ENCODE measurements around the gene STAT2. TPM values are rescaled to one million over a fixed set of nuclear protein-coding genes. Genes with fewer than 3 reads are reported as not detected.

The STAT2 gene
- total RNA-seq, 1 experiment from 2014 or later, result 50.4 TPM

GRCh38 chr12:56304276-56304675 lies 55.6 kb downstream of the STAT2 start:
- DNase-seq (ENCODE audit: low read depth, low spot score) (no peak), ATAC-seq (no peak)
- TF ChIP-seq POLR2AphosphoS5 (IDR thresholded peaks at IDR 0.05; ENCODE audit: low read depth, low read length), result no peak
- no peak for TF ChIP-seq CTCF (IDR thresholded peaks at IDR 0.05)
- TF ChIP-seq REST (IDR thresholded peaks at IDR 0.05; ENCODE audit: insufficient read depth in 1 of 2, low read depth in 2 of 2, low read length in 1 of 2), result no peak
- no peak for TF ChIP-seq SIN3A (IDR thresholded peaks at IDR 0.05; ENCODE audit: borderline replicate concordance, insufficient read depth, low read depth, low read length)
- TF ChIP-seq TCF7L2 (IDR thresholded peaks at IDR 0.05; ENCODE audit: low read depth, low read length), result no peak
- no TSS peak for BruUV-seq (replicated peaks)
- Histone ChIP-seq H3K36me3 (ENCODE audit: control insufficient read depth, insufficient read depth, low read length) (peaks cover 4% of the 10 kb centered on the region; the same call in 1 of the 2 replicates), H3K4me3 (ENCODE audit: low read depth in 2 of 2, low read length in 2 of 2) (no peak overlapping the region), H3K9me3 (ENCODE audit: control insufficient read depth, insufficient read depth, low read depth, low read length) (no peaks in the 10 kb centered on the region), H3K27me3 (ENCODE audit: control insufficient read depth, insufficient read depth, low read length) (no peaks in the 10 kb centered on the region), H3K27ac (ENCODE audit: low read length) (no peak overlapping the region), H3K4me1 (ENCODE audit: control insufficient read depth, insufficient read depth, low read length) (peaks cover 7% of the 10 kb centered on the region)
- ChIA-PET POLR2A (no interaction called here), CTCF (no interaction called here)
- intact Hi-C loops (cut with micrococcal nuclease; ENCODE audit: unreplicated experiment) (no loop called here), in situ Hi-C loops (cut with HindIII; ENCODE audit: low pct_unique_long_range_greater_than_20kb, low sequenced_read_pairs) (no loop called here)

- CTCF ChIA-PET, result interaction anchor here (0.6 to 0.7 kb wide), 2 partner anchors 45 to 144 kb away, joined by 3 to 4 read pairs; no protein-coding TSS in a partner anchor
- ATAC-seq, result peak; percentile 47
Observed at GRCh38 chr12:56300644-56301464, 59.1 kb downstream of the STAT2 start.

More at GRCh38 chr12:56300644-56301464, 59.1 kb downstream of the STAT2 start:
- no peaks in the 10 kb centered on the region for H3K27me3 ChIP-seq (ENCODE audit: control insufficient read depth, insufficient read depth, low read length)
- no peaks in the 10 kb centered on the region for H3K9me3 ChIP-seq (ENCODE audit: control insufficient read depth, insufficient read depth, low read depth, low read length)
- POLR2A ChIA-PET, result interaction anchor here (0.5 to 0.6 kb wide), 3 partner anchors 8 to 33 kb away, joined by 3 to 7 read pairs (median 5); partner anchors contain the start of gene PAN2
- BruUV-seq (replicated peaks), result TSS peak; percentile 93
- DNase-seq (ENCODE audit: low read depth, low spot score), result no peak
- peak overlapping the region; percentile 98 for H3K27ac ChIP-seq (ENCODE audit: low read length)
- H3K4me1 ChIP-seq (ENCODE audit: control insufficient read depth, insufficient read depth, low read length), result peaks cover 7% of the 10 kb centered on the region
- TF ChIP-seq POLR2AphosphoS5 (IDR thresholded peaks at IDR 0.05; ENCODE audit: low read depth, low read length), result peak; percentile 59
- TF ChIP-seq REST (IDR thresholded peaks at IDR 0.05; ENCODE audit: insufficient read depth in 1 of 2, low read depth in 2 of 2, low read length in 1 of 2), result no peak
- intact Hi-C loops (cut with micrococcal nuclease; ENCODE audit: unreplicated experiment) (no loop called here), in situ Hi-C loops (cut with HindIII; ENCODE audit: low pct_unique_long_range_greater_than_20kb, low sequenced_read_pairs) (no loop called here)
- H3K4me3 ChIP-seq (ENCODE audit: low read depth in 2 of 2, low read length in 2 of 2), result peak overlapping the region; percentile 64 to 92
- H3K36me3 ChIP-seq (ENCODE audit: control insufficient read depth, insufficient read depth, low read length), result peaks cover 6% of the 10 kb centered on the region
